Thyroid gland (tissue), 4 donors: ENCODE data around the gene PANK1. TPM values are rescaled to one million over a fixed set of nuclear protein-coding genes. Genes with fewer than 3 reads are reported as not detected.

Source experiments
- DNase-seq, 2 donors: peaks; one replicate each; pipeline ENCODE4 v3.0.0-alpha.2; 2019
- H3K27ac ChIP-seq, 3 donors: fragments of 200-600 bp; sonication (generic); 1 replicate in 2 of 3; 2 replicates in 1 of 3; pipeline ENCODE4 v1.5.1; 2016 to 2019; ENCODE audit warnings: mild to moderate bottlenecking in 1 of 3, moderate library complexity in 1 of 3
- H3K27me3 ChIP-seq: fragments of 200-600 bp; sonication (generic); one replicate; pipeline ENCODE4 v1.5.1; 2019
- H3K36me3 ChIP-seq, 2 donors: fragments of 200-600 bp; sonication (generic); one replicate each; pipeline ENCODE4 v1.5.1; 2016 to 2019
- H3K4me1 ChIP-seq, 2 donors: fragments of 200-600 bp; sonication (generic); one replicate each; pipeline ENCODE4 v1.5.1; 2017 to 2019
- H3K4me3 ChIP-seq, 3 donors: fragments of 200-600 bp; sonication (generic); replicated peaks in 1 of 3; 1 replicate in 2 of 3; 2 replicates in 1 of 3; pipeline ENCODE4 v1.5.1; 2016; ENCODE audit warnings: mild to moderate bottlenecking in 1 of 3
- H3K9me3 ChIP-seq: fragments of 200-600 bp; sonication (generic); one replicate; pipeline ENCODE4 v1.5.1; 2017
- CTCF ChIP-seq, 6 experiments: fragments of 200-600 bp in 3 of 6; fragments of 450-650 bp in 3 of 6; sonication (generic) in 3 of 6; IDR thresholded peaks; one replicate each; pipeline ENCODE4 v1.5.1; 2016 to 2019; ENCODE audit warnings: antibody characterized with exemption in 6 of 6, mild to moderate bottlenecking in 2 of 6, inconsistent platforms in 1 of 6, moderate library complexity in 1 of 6
- POLR2A ChIP-seq, 2 donors: fragments of 450-650 bp; IDR thresholded peaks; one replicate each; pipeline ENCODE4 v1.6.1; 2017; ENCODE audit warnings: antibody characterized with exemption in 2 of 2, mild to moderate bottlenecking in 2 of 2, moderate library complexity in 1 of 2
- WGBS, 2 donors: methylation state at CpG; one replicate each; pipeline ENCODE4 v1.1.5; 2017; 5-methylcytosine and 5-hydroxymethylcytosine counted together
- intact Hi-C: fragments of 100-400 bp; cut with DNase I; formaldehyde crosslinking; loops from one replicate; pipeline ENCODE4 v1.15.1; 2023
- total RNA-seq, 4 donors: library from RNA; depleted of rRNA; stranded (reverse); fragments of >200 nt; gene quantifications; one replicate each; pipeline ENCODE4 v1.2.3, GENCODE V29; 2016

Gene PANK1
- total RNA-seq, 4 donors from 2014 or later, result 20.6 to 40.6 (median 26.9) TPM

GRCh38 chr10:89663144-89663543 is 18.1 kb upstream of the PANK1 start:
- intact Hi-C loops, result no loop called here
- whole genome bisulfite sequencing, 2 donors, result 72 to 74% methylated on average over 3 of the region's 3 CpGs
- no peak overlapping the region for H3K4me3 ChIP-seq
- DNase-seq, result no peak
- no peaks in the 10 kb centered on the region for H3K36me3 ChIP-seq
- no peaks in the 10 kb centered on the region for H3K4me1 ChIP-seq
- TF ChIP-seq POLR2A (IDR thresholded peaks at IDR 0.05) (no peak), CTCF (IDR thresholded peaks at IDR 0.05) (no peak)
- H3K27ac ChIP-seq, result no peak overlapping the region
- no peaks in the 10 kb centered on the region for H3K27me3 ChIP-seq
- H3K9me3 ChIP-seq, result no peaks in the 10 kb centered on the region

DNA sequence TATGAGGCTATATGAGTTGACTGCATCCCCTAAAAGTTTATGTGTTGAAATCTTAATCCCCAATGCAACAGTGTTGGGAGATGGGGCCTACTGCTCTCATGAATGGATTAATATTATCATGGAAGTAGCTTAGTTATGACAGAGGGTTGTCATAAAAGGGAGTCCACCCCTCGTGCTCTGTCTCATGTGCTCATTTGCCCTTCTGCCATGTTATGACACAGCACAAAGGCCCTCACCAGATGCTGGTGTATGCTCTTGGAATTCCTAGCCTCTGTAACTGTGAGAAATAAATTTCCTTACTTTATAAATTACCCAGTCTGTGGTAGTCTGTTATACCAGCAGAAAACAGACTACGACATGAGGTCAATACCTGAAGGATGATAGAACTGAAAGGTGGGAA is 17.6 kb upstream of the PANK1 start:
- no peak for DNase-seq
- 88 to 93% methylated on average over 2 of the region's 2 CpGs for WGBS, 2 donors
- intact Hi-C loops, result no loop called here
- Histone ChIP-seq H3K27me3 (no peaks in the 10 kb centered on the region), H3K36me3 (no peaks in the 10 kb centered on the region), H3K4me3 (no peak overlapping the region), H3K9me3 (no peaks in the 10 kb centered on the region), H3K27ac (no peak overlapping the region), H3K4me1 (no peaks in the 10 kb centered on the region)
- TF ChIP-seq POLR2A (IDR thresholded peaks at IDR 0.05), result no peak

- H3K4me1 ChIP-seq, result no peaks in the 10 kb centered on the region
- WGBS, 2 donors, result 80 to 87% methylated on average over 7 to 10 of the region's 10 CpGs
- no peak overlapping the region for H3K4me3 ChIP-seq
- H3K27me3 ChIP-seq, result no peaks in the 10 kb centered on the region
- intact Hi-C loops, result no loop called here
- TF ChIP-seq CTCF (IDR thresholded peaks at IDR 0.05), result no peak
- no peak for TF ChIP-seq POLR2A (IDR thresholded peaks at IDR 0.05)
- DNase-seq, result no peak
- H3K36me3 ChIP-seq, result no peaks in the 10 kb centered on the region
- H3K27ac ChIP-seq, result no peak overlapping the region
- no peaks in the 10 kb centered on the region for H3K9me3 ChIP-seq
Observed at GRCh38 chr10:89659143-89660131, 14.4 kb upstream of the PANK1 start.

- no peaks in the 10 kb centered on the region for H3K27me3 ChIP-seq
- WGBS, 2 donors, result 86 to 95% methylated on average over 1 of the region's 1 CpG
- no peaks in the 10 kb centered on the region for H3K36me3 ChIP-seq
- DNase-seq, result no peak
- no peaks in the 10 kb centered on the region for H3K9me3 ChIP-seq
- H3K4me1 ChIP-seq, result no peaks in the 10 kb centered on the region
- TF ChIP-seq POLR2A (IDR thresholded peaks at IDR 0.05), result no peak
- no peak for TF ChIP-seq CTCF (IDR thresholded peaks at IDR 0.05)
- H3K4me3 ChIP-seq, result no peak overlapping the region
- H3K27ac ChIP-seq, result no peak overlapping the region
- intact Hi-C loops, result no loop called here
Observed at GRCh38 chr10:89657302-89657701, 12.3 kb upstream of the PANK1 start.

DNA sequence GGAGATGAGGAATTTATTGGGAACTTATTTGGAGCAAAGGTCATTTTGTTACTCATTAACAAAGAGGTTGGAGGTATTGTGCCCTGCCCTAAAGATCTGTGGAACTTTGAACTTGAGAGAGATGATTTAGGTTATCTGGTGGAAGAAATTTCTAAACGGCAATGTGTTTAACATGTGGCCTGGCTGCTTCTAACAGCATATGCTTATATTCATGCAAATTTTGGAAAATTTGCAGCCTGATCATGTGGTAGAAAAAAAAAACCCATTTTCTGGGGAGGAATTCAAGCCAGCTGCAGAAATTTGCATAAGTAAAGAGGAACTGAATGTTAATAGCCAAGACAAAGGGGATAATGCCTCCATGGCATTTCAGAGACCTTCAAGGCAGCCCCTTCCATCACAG is 10.7 kb upstream of the PANK1 start:
- no peak overlapping the region for H3K27ac ChIP-seq
- no peaks in the 10 kb centered on the region for H3K27me3 ChIP-seq
- no peaks in the 10 kb centered on the region for H3K9me3 ChIP-seq
- H3K36me3 ChIP-seq, result no peaks in the 10 kb centered on the region
- DNase-seq, result no peak
- TF ChIP-seq CTCF (IDR thresholded peaks at IDR 0.05), result no peak
- TF ChIP-seq POLR2A (IDR thresholded peaks at IDR 0.05), result no peak
- H3K4me1 ChIP-seq, result no peaks in the 10 kb centered on the region
- no peak overlapping the region for H3K4me3 ChIP-seq
- intact Hi-C loops, result no loop called here
- WGBS, 2 donors, result 95 to 100% methylated on average over 1 of the region's 1 CpG
